CD4-positive, alpha-beta T cell treated with Interleukin-17A for 4 hours (primary cell): ENCODE data around the gene PNKD.
A peak's percentile ranks its signal among the peaks of the same experiment; 100 is the strongest.

Source experiments
- DNase-seq: peaks from one replicate; pipeline ENCODE4 v3.0.0-alpha.2; 2020; ENCODE audit warnings: mixed read lengths

PNKD gene, protein sequence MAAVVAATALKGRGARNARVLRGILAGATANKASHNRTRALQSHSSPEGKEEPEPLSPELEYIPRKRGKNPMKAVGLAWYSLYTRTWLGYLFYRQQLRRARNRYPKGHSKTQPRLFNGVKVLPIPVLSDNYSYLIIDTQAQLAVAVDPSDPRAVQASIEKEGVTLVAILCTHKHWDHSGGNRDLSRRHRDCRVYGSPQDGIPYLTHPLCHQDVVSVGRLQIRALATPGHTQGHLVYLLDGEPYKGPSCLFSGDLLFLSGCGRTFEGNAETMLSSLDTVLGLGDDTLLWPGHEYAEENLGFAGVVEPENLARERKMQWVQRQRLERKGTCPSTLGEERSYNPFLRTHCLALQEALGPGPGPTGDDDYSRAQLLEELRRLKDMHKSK

DNA sequence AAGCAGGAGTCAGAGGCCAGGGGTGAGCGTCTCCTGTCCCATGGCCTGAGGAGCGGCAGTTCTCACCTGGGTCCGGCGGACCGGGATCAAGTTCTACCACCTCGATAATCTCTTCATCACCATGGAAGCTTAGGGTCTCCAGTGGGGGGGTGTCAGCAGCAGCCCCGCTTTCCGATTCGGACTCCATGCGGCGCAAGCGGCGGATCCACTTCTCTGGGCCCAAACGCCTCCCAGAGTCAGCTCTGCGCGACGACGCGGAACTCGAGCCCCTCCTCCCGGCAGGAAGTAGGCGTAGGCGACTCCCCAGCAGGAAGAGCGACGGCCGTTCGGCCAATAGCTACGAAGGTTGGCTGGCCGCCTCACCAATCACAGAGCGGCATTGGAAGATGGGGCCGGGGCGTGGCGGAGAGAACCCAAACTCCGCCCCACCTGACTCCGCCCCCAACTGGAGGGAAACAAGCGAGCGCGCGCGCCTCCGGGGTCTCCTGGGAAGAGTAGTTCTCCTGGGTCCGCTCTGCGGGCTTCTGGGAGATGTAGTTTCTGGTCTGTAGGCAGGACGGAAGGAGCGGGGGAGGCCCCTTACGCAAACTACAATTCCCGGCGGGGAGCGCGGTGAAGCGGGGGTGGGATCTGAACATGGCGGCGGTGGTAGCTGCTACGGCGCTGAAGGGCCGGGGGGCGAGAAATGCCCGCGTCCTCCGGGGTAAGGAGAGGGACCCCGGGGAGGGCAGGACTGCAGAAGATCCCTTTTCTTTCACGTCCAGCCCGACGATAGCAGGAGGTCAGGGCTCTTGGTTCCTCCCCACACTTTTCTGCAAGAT lies at the start of gene PNKD, which contains the start of gene AAMP:
TSS of gene PNKD (plus strand) at position 620 of the 821 bp plus-strand sequence. CDS start at position 637, 17 bp downstream.
TSS of gene AAMP (minus strand) at position 238 of the 821 bp plus-strand sequence. CDS start at position 187, 51 bp downstream.
- DNase-seq, result peak; percentile 100

DNA sequence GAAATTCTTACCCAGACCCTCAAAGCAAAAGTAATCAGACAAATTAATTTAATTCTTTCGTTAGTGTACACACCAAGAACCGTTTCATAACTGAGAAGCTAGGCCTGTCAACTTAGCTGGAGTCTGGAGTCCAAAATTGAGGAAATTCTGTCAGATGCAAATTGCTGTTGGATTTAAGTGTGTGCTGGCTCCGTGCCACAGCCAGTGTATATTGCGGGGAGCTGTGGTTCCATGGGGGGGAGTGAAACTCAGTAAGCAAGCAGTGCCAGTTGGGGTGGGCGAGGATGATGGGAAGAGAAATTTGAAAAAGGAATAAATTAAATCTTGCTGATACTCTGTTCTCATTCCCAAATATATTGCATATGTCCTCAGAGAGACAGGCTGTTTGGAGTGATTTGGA lies 49.3 kb upstream of the PNKD start:
- DNase-seq, result peak; percentile 46

DNA sequence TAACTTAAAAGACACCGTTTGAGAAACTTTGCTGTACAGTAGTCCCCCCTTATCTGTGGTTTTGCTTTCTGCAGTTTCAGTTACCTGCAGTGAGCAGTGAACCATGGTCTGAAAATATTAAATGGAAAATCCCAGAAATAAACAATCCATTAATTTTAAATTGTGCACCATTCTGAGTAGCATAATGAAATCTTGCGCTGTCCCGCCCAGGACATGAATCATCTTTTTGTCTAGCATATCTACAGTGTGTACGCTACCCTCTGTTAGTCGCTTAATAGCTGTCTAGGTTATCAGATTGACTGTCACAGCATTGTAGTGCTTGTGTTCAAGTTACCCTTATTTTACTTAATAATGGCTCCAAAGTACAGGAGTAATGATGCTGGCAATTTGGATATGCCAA lies 47.3 kb upstream of the PNKD start:
- peak; percentile 52 for DNase-seq

DNA sequence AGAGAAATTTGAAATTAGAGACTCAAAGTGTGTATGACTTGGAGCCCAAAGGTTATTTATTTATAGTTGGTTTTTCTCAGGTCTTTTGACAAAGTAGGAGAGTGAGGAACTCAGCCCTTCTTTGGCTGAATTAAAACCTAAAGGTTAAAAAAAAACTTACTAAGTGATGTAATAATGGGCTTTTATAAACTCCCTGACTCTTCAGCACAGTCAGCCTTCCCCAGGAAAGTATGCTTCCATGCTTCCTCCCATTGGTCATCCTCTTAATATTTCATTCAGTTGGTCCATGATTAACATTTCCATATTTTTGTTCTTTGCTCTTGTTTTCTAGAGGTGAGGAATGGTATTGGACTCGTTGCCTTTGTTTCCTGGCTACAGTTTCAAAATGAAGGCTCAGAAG lies 46.1 kb upstream of the PNKD start:
- no peak for DNase-seq

DNA sequence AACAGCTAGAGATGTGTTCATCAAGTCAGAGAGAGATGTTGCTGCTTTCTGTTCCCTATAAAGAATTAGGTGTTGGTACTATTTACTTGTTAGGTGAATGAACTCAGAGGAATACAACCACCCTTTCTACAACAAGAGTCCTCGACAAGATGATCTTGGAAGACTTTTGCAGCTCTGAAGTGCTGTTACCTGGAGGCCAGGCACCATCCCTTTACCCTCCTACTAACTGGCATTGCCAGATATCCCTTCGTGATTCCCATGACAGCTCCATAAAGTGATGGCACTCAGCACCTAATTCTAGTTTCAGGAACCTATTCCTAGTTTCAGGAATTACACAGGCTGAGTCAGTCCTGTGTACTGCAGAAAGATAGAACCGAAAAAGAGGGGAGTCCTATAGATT lies 43.4 kb upstream of the PNKD start:
- DNase-seq, result no peak

DNA sequence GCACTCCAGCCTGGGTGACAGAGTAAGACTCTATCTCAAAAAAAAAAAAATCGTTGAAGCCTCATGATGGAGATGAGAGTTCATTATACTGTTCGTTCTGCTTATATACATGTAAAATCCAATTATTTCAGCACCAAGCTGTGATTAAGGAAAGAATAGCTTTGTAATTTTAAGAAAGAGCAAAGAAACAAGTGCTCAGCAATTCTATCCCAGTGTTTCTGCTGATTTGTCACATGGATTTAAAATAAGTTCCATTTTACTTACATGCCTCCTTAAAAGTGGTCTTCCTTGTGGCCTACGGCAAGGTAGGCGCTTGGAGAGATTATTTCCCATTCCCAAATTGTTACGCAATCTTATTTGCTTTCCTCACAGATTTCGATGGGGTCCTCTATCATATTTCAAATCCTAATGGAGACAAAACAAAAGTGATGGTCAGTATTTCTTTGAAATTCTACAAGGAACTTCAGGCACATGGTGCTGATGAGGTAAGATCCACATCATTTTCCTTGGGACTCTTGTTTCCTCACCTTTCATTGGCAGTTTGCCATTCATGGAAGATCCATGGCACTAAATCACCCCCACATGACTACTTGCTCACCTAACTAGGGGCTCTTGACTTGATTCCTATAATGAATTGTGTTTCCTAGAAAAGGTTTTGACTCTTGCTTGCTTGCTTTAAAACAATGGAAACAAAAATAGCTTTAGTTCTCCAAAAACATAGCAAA lies 41.8 kb upstream of the PNKD start:
- DNase-seq, result no peak

DNA sequence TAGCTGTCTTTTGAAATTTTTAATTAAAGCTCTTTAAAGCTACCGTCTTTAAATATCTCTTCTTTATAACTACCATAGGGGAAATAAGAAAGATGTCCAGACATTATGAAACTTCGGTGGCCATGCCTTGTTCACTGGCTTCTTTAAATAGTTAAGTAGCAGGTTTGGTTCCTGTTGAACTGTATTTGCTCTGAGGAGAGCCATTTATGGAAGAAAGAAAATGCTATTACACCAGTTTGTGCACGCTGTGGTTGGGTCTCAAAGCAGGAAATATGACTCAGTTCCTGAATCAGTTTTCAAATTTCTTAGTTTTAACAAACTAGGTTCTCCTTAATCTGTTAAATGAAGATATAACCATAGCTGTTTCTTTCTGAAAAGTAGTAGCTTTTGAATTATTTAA lies 41.1 kb upstream of the PNKD start:
- peak; percentile 60 for DNase-seq

DNA sequence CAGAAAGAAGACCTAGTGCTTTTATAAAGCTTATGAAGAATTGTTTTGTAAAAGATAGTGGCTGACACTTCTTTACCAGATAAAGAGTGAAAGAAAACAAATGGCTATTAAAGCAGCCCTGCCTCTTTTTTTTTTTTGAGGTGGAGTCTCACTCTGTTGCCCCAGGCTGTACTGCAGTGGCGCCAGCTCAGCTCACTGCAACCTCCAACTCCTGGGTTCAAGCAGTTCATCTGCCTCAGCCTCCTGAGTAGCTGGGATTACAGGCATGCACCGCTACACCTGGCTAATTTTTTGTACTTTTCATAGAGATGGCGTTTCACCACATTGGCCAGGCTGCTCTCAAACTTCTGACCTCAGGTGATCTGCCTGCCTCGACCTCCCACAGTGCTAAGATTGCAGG lies 40.5 kb upstream of the PNKD start:
- DNase-seq, result peak; percentile 44

DNA sequence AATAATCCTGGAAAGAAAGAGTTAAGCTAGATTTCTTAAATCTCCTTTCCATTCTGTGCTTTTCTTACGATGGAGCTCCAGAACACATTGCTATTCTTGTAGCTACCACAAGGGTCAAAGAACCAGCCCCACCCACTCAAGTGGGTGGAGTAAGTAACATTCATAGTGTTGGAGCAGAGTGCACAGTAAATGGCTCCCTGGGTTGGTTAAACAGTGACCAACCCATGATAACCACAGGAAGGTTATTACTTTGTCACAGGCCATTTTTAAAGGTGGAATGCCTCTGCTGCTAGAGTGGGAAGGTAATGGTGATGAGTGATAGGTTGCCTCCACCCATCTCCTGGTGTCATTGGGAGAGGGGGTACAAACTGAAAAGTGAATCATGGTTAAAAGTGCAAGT lies 39.4 kb upstream of the PNKD start:
- peak; percentile 29 for DNase-seq

DNA sequence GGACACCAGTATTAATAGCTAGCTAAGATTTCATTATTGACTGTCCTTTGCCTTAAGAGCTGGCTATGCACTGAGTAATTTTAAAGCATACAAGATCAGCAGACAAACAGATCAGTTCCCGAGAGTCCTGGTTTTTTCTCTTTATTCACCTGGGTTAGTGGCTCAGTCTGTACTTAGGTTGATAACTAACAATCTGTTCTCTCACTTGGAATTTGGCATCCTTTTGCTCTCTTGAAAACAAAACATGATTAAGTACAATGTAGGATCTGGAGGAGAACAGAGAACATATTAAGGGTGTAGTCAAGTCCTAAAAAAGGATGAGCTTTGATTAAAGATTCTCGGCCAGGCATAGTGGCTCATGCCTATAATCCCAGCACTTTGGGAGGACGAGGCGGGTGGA lies 36.8 kb upstream of the PNKD start:
- DNase-seq, result no peak

DNA sequence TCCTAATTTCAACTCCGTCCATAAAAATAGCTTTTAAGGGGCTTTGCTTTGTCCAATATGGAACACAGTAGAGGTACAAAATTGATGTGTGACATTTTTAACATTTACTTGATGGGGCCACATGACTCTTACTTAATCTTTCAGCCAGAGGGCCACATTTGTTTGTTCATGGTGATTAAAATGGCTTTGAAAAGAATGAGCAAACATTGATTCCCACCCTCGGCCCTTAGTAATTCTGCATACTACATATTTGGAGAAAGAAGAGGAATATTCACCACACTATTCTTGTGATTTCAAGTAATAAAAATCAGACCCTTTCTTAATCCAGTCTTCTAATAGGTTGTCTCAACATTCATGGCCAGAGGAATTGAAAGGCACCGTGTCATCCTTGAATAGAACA lies 35.8 kb upstream of the PNKD start:
- DNase-seq, result no peak

DNA sequence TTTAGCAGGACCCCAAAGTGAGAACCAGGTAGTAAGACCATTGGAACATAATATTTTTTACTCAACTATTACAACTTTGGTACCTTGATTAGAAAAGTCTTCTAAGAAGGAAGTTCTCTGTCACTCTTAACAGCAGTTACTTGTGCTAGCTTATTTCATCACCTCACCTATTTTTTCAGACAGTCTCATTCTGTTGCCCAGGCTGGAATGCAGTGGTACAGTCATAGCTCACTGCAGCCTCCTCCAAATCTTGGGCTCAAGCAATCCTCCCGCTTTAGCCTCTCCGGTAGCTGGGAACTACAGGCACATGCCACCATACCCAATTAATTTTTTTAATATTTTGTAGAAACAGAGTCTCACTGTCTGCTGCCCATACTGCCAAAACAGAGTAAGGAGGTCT lies 35.3 kb upstream of the PNKD start:
- no peak for DNase-seq

DNA sequence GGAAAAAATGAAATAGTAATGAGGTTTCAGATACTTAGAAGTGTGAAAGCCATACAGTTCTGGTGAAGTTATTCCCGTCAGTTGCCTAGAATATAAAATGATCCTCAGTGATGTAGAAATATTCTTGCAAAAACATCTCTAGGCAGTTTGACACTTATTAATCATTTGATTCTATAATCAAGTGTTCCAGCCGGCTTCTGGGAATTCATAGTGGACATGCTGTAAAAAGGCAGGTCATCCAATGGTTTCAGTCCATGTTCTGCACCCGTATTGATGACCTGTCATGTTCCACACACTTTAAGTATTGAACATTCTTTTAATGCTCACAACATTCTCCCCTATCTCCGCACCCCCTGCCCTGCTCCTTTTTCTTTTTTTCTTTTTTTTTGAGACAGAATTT lies 33.5 kb upstream of the PNKD start:
- DNase-seq, result no peak

DNA sequence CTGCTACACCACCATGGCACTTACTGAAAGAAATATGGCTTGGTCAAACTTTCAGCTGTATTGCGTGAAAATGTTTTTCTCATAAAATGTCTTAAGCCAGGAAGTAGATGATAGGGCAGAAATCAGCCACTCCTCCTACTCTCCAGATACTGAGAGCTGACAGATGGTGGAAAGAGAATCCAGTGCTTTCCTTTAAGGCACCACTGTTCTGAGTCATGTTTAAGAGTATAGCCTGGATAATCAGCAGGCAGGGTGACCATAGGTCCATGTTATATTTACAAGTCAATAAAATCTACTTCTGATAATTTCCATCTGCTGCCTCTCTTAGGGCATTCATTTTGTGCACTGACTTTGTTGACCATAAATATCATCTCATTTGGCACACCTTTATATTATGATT lies 31.4 kb upstream of the PNKD start:
- no peak for DNase-seq

DNA sequence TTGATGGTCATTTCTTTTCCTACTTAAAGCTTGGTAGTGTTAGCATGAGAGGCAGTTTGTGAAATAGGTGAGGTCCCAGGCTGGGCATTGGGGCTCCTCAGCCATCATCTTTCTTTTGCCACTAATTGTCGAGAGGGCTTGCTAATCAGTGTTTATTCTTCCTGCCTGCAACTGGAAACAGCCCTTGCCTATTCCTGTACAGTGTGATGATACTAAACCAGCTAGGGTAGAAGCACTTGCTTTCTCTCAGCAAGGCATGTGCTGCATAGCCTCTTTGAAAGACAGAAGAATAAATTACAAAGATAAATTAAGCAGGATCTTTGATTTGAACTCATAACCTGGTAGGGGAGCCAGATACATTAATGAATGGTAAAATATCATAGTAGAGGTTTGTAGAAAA lies 26.1 kb upstream of the PNKD start:
- DNase-seq, result no peak

DNA sequence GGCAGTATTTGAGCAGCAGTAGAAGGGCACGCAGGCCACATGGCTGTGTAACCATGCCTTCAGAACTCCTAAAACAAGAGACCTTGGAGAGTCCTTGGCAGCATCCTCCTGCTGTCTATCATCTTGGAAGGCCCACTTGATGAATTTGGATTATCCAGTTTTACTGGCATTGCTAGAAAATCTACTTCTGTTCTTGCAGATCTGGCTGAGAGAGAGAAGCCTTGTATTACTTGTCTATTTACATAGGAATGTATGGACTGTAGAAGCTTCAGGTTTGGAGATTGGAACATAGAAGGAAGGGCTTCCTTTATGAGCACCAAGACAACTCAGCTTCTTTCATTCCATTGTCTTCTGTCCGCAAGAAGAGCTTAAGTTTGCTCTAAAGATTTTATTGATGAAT lies 25.7 kb upstream of the PNKD start:
- DNase-seq, result no peak

DNA sequence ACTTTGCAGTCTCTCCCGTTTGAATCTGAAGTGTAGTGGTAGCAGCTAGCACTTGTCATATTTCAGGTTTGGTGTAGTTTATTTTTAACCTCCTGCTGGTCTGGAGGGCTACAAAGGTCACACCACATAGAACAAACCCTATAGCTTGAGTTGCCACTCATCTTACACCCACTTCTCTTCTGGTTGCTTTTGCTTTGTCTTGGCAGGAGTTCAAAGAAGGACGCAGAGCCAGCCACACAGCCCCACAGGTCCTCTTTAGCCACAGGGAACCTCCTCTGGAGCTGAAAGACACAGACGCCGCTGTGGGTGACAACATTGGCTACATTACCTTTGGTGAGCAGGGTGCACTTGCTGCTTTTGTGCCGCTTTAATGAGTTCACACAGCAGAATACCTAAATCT lies 25.1 kb upstream of the PNKD start:
- no peak for DNase-seq

DNA sequence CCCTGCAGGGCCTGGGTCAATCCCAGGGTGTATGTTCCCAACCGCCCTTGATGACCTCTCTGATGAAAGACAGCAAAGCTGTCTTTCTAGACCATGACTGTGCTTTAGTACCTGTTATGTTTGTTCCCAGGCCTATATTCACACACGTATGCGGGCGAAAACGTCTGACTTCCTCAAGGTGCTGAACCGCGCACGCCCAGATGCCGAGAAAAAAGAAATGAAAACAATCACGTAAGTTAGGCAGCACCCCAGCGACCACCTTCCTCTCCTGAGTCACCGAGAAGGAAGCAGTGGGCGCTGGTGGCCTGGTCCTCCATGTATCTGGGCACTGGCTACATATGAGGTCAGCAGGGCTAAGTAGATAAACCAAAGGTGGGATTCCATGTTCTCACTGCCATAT lies 20.6 kb upstream of the PNKD start:
- DNase-seq, result no peak

DNA sequence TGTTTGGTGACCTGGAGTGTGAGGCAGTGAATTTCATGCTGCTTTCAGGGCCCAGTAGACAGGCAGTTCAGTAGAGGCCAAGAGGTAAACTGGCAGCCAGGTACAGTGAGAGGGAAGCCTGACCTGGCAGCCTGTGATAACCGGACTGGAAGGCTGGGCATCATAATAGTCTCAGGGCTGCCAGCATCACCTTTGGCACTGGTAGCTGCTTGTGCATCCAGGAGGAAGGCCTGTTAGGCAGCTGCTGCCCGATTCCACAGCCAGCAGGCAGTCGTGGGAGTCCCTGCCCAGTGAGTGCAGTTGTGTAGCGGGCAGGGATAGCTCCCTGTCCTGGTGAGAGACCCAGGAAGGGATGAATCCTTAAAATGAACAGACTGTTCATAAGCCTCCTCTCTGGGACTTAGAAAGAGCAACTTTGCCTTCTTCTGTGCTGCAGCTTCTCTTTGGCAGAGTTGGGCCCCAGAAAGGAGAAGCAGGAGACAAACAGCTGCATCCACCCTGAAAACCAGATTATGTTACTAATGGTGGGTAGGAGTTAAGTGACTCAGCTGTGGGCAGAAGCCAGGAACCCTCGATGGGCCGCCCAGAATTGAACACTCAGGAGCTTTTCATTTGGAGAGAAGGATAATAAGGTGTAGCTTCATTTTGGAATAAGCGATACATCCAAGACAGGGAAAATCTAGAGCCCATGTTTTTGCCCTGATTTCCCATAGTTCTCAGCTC lies 17.6 kb upstream of the PNKD start:
- DNase-seq, result no peak

DNA sequence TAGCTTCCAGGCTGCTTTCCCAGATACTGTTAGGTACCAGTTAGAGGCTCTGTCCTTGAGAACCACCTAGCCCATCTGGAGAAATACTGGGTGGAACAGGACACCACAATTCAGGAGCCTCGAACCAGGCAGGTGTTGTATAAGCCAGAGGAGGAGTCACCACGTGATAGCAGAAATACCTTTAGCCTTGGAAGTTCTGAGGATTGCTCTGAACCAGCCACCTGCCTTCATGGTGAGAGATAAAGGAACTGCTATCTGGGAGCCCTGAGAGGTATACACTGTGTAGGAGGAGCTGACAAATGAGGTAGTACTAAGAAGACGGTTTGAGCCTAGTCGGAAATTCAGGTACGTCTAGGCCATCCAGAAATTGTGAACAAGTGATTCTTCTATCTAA lies 17.1 kb upstream of the PNKD start:
- DNase-seq, result no peak

DNA sequence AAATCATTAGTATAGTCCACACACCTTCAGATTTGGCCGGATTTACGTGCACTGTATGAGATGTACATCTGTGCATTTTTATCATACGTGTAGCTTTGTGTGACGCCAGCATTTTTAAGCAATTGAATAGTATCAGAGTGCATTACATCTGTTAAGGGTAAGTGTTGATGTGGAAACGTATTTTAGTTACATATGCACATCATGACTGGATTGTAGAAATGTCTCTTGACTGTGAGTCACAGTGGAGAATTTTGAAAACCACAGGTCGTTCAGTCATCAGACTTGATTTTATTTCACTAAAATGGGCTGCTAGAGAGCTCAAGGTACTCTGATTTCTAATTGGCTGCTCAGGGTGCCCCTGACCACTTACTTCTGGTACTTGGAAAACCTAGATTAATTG lies 14.9 kb upstream of the PNKD start:
- DNase-seq, result no peak

DNA sequence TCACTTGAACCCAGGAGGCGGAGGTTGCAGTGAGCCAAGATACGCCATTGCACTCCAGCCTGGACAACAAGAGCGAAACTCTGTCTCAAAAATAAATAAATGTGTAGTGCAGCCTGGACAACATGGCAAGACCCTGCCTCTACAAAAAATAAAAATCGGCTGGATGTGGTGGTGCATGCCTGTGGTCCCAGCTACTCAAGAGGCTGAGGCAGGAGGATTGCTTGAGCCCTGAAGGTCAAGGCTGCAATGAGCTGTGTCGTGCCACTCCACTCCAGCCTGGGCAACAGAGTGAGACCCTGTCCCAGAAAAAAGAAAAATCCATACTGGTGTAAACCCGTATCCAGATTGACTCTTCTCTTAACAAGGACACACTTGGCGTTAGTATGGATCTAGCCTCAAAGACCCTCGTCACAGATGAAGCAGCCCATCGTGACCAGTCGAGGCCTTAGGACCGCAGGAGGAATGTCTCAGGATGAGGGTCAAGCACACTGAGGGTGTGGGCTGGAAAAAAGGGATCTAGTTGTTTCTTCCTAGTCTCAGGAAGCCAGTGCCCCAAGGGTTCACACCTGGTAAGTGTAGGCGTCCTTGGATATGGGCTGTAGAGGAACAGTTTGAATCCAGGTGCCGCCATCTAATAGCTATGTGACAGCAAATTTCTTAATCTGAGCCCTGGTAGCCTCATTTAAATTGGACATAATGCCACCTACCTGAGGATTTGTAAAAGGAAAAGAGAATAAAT lies 13.5 kb upstream of the PNKD start:
- no peak for DNase-seq
